Measurements from ENCODE around the gene DOLK. TPM values are rescaled to one million over a fixed set of nuclear protein-coding genes. Genes with fewer than 3 reads are reported as not detected.
A peak's percentile ranks its signal among the peaks of the same experiment; 100 is the strongest.

The DOLK gene
- total RNA-seq, 2 donors from 2014 or later, result 10.6 to 17.6 TPM

- TF ChIP-seq CTCF (IDR thresholded peaks at IDR 0.05), result no peak
- H3K27ac ChIP-seq, result no peak overlapping the region
- ATAC-seq (ENCODE audit: insufficient number of reproducible peaks, low FRiP score, low read depth) (no peak), DNase-seq (ENCODE audit: low spot score) (no peak)
- no peaks in the 10 kb centered on the region for H3K9me3 ChIP-seq
- H3K36me3 ChIP-seq, result peaks cover 7% of the 10 kb centered on the region
- H3K4me3 ChIP-seq, result no peak overlapping the region
- H3K27me3 ChIP-seq (replicated peaks; ENCODE audit: insufficient read depth), result no peaks in the 10 kb centered on the region
- peaks cover 2 to 30% of the 10 kb centered on the region in 2 donors for H3K4me1 ChIP-seq (ENCODE audit: control insufficient read depth in 1 of 2, low read depth in 2 of 2)
Observed at GRCh38 chr9:128940946-128941755, 6.3 kb downstream of the DOLK start.

GRCh38 chr9:128940271-128940921 lies 7.0 kb downstream of the DOLK start:
- no peak for TF ChIP-seq CTCF (IDR thresholded peaks at IDR 0.05)

GRCh38 chr9:128937310-128938165 lies 9.9 kb downstream of the DOLK start:
- Histone ChIP-seq H3K9me3 (no peaks in the 10 kb centered on the region), H3K36me3 (peaks cover 11% of the 10 kb centered on the region), H3K4me1 (ENCODE audit: control insufficient read depth in 1 of 2, low read depth in 2 of 2) (peaks cover 0 to 13% of the 10 kb centered on the region in 2 donors), H3K4me3 (no peak overlapping the region), H3K27me3 (replicated peaks; ENCODE audit: insufficient read depth) (no peaks in the 10 kb centered on the region), H3K27ac (peak overlapping the region in 1 of 2 donors; percentile 11)
- no peak for DNase-seq (ENCODE audit: low spot score)
- TF ChIP-seq CTCF (IDR thresholded peaks at IDR 0.05), result no peak
- ATAC-seq (ENCODE audit: insufficient number of reproducible peaks, low FRiP score, low read depth), result no peak

More at GRCh38 chr9:128940271-128940921, 7.0 kb downstream of the DOLK start:
- Histone ChIP-seq H3K27me3 (replicated peaks; ENCODE audit: insufficient read depth) (no peaks in the 10 kb centered on the region), H3K36me3 (peaks cover 11% of the 10 kb centered on the region), H3K27ac (no peak overlapping the region), H3K9me3 (no peaks in the 10 kb centered on the region), H3K4me3 (no peak overlapping the region), H3K4me1 (ENCODE audit: control insufficient read depth in 1 of 2, low read depth in 2 of 2) (peaks cover 0 to 22% of the 10 kb centered on the region in 2 donors)
- no peak for ATAC-seq (ENCODE audit: insufficient number of reproducible peaks, low FRiP score, low read depth)
- no peak for DNase-seq (ENCODE audit: low spot score)

GRCh38 chr9:128936171-128936865 lies 11.1 kb downstream of the DOLK start:
- H3K9me3 ChIP-seq, result no peaks in the 10 kb centered on the region
- H3K4me1 ChIP-seq (ENCODE audit: control insufficient read depth in 1 of 2, low read depth in 2 of 2), result peaks cover 0 to 9% of the 10 kb centered on the region in 2 donors
- TF ChIP-seq CTCF (IDR thresholded peaks at IDR 0.05), result no peak
- ATAC-seq (ENCODE audit: insufficient number of reproducible peaks, low FRiP score, low read depth), result no peak
- no peaks in the 10 kb centered on the region for H3K27me3 ChIP-seq (replicated peaks; ENCODE audit: insufficient read depth)
- H3K36me3 ChIP-seq, result peaks cover 7% of the 10 kb centered on the region
- DNase-seq (ENCODE audit: low spot score), result no peak
- no peak overlapping the region for H3K27ac ChIP-seq
- no peak overlapping the region for H3K4me3 ChIP-seq

All from thoracic aorta (tissue), 2 donors.